WTC11 (cell line): ENCODE data around the gene PCDH9. TPM values are rescaled to one million over a fixed set of nuclear protein-coding genes. Genes with fewer than 3 reads are reported as not detected.

ENCODE experiments used
- ATAC-seq: fragments of 200-7000 bp; cut with Tn5 transposase; 2 replicates; pipeline ENCODE4 v1.10.0; 2021; ENCODE audit warnings: mild to moderate bottlenecking, moderate library complexity
- CTCF ChIA-PET: fragments of 300-600 bp; sonication (Branson Sonifier 250); formaldehyde crosslinking; loops from one replicate; lab custom pipeline; 2021; ENCODE audit warnings: antibody characterized with exemption; lab: Charles Lee
- POLR2A ChIA-PET: fragments of 350-600 bp; sonication (Branson Sonifier 250); formaldehyde crosslinking; loops from one replicate; lab custom pipeline; 2021; ENCODE audit warnings: antibody characterized with exemption; lab: Charles Lee
- DNase-seq: peaks from one replicate; pipeline ENCODE4 v3.0.0; 2021; ENCODE audit warnings: low spot score
- H3K27ac Mint-ChIP-seq: 2 replicates; pipeline ENCODE4 v1.8.0; 2021; ENCODE audit warnings: mixed read lengths
- H3K27me3 Mint-ChIP-seq: 2 replicates; pipeline ENCODE4 v1.8.0; 2021; ENCODE audit warnings: low read depth, mild to moderate bottlenecking, moderate library complexity, mixed read lengths
- H3K36me3 Mint-ChIP-seq: 2 replicates; pipeline ENCODE4 v1.8.0; 2021; ENCODE audit warnings: mixed read lengths
- H3K4me1 Mint-ChIP-seq: 2 replicates; pipeline ENCODE4 v1.8.0; 2022; ENCODE audit warnings: mixed read lengths
- H3K4me3 Mint-ChIP-seq: 2 replicates; pipeline ENCODE4 v1.8.0; 2021; ENCODE audit warnings: mild to moderate bottlenecking, moderate library complexity, mixed read lengths
- H3K9me3 Mint-ChIP-seq: 2 replicates; pipeline ENCODE4 v1.8.0; 2021; ENCODE audit warnings: mixed read lengths
- GABPB1 ChIP-seq: sonication (generic); formaldehyde crosslinking; IDR thresholded peaks from 2 replicates; pipeline ENCODE4 v1.8.1; 2023; ENCODE audit warnings: mild to moderate bottlenecking, missing genetic modification reagents
- HMGA2 ChIP-seq: fragments of 250-450 bp; sonication (Bioruptor Pico); IDR thresholded peaks from 2 replicates; pipeline ENCODE4 v1.4.0; 2021; ENCODE audit warnings: mild to moderate bottlenecking, moderate library complexity
- JAZF1 ChIP-seq: fragments of 250-450 bp; sonication (Bioruptor Pico); IDR thresholded peaks from 2 replicates; pipeline ENCODE4 v1.9.0; 2021; ENCODE audit warnings: moderate library complexity, mild to moderate bottlenecking, inconsistent platforms
- KAT7 ChIP-seq: sonication (generic); formaldehyde crosslinking; IDR thresholded peaks from 2 replicates; pipeline ENCODE4 v1.8.1; 2023; ENCODE audit warnings: missing genetic modification reagents, mild to moderate bottlenecking, borderline replicate concordance
- NR2C2 ChIP-seq: sonication (generic); formaldehyde crosslinking; IDR thresholded peaks from 2 replicates; pipeline ENCODE4 v1.8.0; 2022; ENCODE audit warnings: mild to moderate bottlenecking, missing genetic modification reagents
- PRRX2 ChIP-seq: fragments of 250-450 bp; sonication (Bioruptor Pico); IDR thresholded peaks from 2 replicates; pipeline ENCODE4 v1.8.0; 2021; ENCODE audit warnings: mild to moderate bottlenecking
- SMAD3 ChIP-seq: sonication (generic); formaldehyde crosslinking; IDR thresholded peaks from 2 replicates; pipeline ENCODE4 v1.8.0; 2022; ENCODE audit warnings: missing genetic modification reagents, mild to moderate bottlenecking, borderline replicate concordance
- SMAD4 ChIP-seq: sonication (generic); formaldehyde crosslinking; IDR thresholded peaks from 2 replicates; pipeline ENCODE4 v1.8.0; 2022; ENCODE audit warnings: mild to moderate bottlenecking, missing genetic modification reagents
- SOX15 ChIP-seq: fragments of 250-450 bp; sonication (Bioruptor Pico); IDR thresholded peaks from 2 replicates; pipeline ENCODE4 v1.9.0; 2021; ENCODE audit warnings: mild to moderate bottlenecking
- ZNF121 ChIP-seq: sonication (generic); formaldehyde crosslinking; IDR thresholded peaks from 2 replicates; pipeline ENCODE4 v1.8.0; 2023; ENCODE audit warnings: missing genetic modification reagents
- ZNF219 ChIP-seq: sonication (generic); formaldehyde crosslinking; IDR thresholded peaks from 2 replicates; pipeline ENCODE4 v1.8.0; 2023; ENCODE audit warnings: missing genetic modification reagents, mild to moderate bottlenecking, borderline replicate concordance
- ZNF396 ChIP-seq: fragments of 250-450 bp; sonication (Bioruptor Pico); IDR thresholded peaks from 2 replicates; pipeline ENCODE4 v1.8.0; 2021; ENCODE audit warnings: mild to moderate bottlenecking, moderate library complexity, borderline replicate concordance
- ZNF416 ChIP-seq: fragments of 250-450 bp; sonication (Bioruptor Pico); IDR thresholded peaks from 2 replicates; pipeline ENCODE4 v1.9.0; 2021; ENCODE audit warnings: mild to moderate bottlenecking, inconsistent platforms
- ZNF671 ChIP-seq: fragments of 250-450 bp; sonication (Bioruptor Pico); IDR thresholded peaks from 2 replicates; pipeline ENCODE4 v1.8.0; 2021; ENCODE audit warnings: mild to moderate bottlenecking
- total RNA-seq: library from RNA; stranded (reverse); gene quantifications from 3 replicates; pipeline ENCODE4 v1.2.3, GENCODE V29; 2021
- TF ChIP-seq, protein P1 (sequence below): sonication (generic); formaldehyde crosslinking; IDR thresholded peaks from 2 replicates; pipeline ENCODE4 v1.8.1; 2023; ENCODE audit warnings: mild to moderate bottlenecking, missing genetic modification reagents, moderate library complexity
- TF ChIP-seq, protein P2 (sequence below): sonication (generic); formaldehyde crosslinking; IDR thresholded peaks from 2 replicates; pipeline ENCODE4 v1.8.1; 2023; ENCODE audit warnings: mild to moderate bottlenecking, missing genetic modification reagents, borderline replicate concordance
- TF ChIP-seq, protein P3 (sequence below): sonication (generic); formaldehyde crosslinking; IDR thresholded peaks from 2 replicates; pipeline ENCODE4 v1.8.1; 2022; ENCODE audit warnings: low read depth, mild to moderate bottlenecking, moderate library complexity, missing genetic modification reagents, borderline replicate concordance
- TF ChIP-seq, protein P4 (sequence below): sonication (generic); formaldehyde crosslinking; IDR thresholded peaks from 2 replicates; pipeline ENCODE4 v1.8.1; 2023; ENCODE audit warnings: mild to moderate bottlenecking, missing genetic modification reagents, moderate library complexity
- TF ChIP-seq, protein P5 (sequence below): fragments of 250-450 bp; sonication (Bioruptor Pico); IDR thresholded peaks from 2 replicates; pipeline ENCODE4 v1.9.0; 2021; ENCODE audit warnings: mild to moderate bottlenecking, borderline replicate concordance
- TF ChIP-seq, protein P6 (sequence below): sonication (generic); formaldehyde crosslinking; IDR thresholded peaks from 2 replicates; pipeline ENCODE4 v1.8.1; 2023; ENCODE audit warnings: mild to moderate bottlenecking, moderate library complexity, missing genetic modification reagents
- TF ChIP-seq, protein P7 (sequence below): sonication (generic); formaldehyde crosslinking; conservative IDR thresholded peaks from 2 replicates; pipeline ENCODE4 v1.8.1; 2022; ENCODE audit warnings: mild to moderate bottlenecking, missing genetic modification reagents

The PCDH9 gene
- total RNA-seq, 1 experiment from 2014 or later: 0.48 TPM

DNA sequence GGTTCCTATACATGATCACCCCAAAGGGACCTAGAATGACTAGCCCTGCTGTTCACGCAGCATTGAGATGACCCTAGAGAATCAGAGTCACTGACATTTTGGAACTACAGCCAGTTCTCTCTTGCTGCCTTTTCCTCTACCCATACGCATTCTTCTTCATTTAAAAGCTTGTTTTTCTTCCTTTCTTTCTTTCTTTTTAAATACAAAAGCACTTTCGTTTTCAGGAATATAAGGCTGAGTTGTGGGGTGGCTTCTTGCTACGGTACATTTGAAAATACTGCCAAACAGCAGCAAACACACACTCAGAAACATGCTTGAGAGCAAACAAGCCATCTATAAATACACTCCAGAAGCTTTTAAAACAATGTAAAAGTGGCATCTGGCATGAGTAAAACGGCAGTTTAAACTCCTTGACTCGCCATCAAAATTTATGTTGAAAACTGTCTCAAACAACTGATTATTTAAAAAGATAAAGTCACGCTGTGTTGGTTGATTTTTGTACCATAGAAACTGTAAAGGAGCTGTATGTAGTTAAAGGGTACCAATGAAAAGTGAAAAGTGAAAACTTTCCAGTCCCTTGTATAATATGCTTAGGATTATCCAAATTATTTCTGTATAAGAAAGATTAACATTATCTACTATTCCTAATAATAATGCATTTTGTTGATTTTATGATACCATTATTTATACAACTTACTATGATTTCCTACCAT is 95.6 kb downstream of the PCDH9 start (continued):
- TF ChIP-seq KAT7 (CRISPR knock-in tag) (no peak), NR2C2 (CRISPR knock-in tag) (no peak)

DNA sequence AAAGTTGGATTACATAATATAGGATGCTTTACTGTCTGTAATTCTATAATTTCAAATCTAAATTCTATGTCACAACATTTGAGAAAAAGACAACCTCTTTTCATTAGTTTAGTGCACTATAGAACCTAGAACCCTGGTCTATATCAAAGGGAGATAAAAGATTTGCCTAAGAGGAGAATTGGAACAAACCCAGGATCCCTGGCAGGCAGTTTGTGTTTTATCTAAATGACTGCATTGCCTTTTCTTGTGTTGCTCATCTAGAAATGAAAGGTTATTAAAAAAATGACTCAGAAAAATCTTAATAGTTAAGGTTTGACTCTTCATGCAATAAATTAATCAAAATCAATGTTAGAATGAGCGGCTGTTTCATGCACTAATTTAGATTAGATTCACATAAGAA is 96.7 kb downstream of the PCDH9 start:
- Mint-ChIP-seq H3K4me1 (peaks cover 4% of the 10 kb centered on the region), H3K9me3 (no peaks in the 10 kb centered on the region), H3K27ac (no peak overlapping the region), H3K4me3 (no peak overlapping the region), H3K27me3 (no peaks in the 10 kb centered on the region), H3K36me3 (no peaks in the 10 kb centered on the region)
- DNase-seq (no peak), ATAC-seq (no peak)
- ChIA-PET CTCF (no interaction called here), POLR2A (no interaction called here)
- TF ChIP-seq SOX15 (no peak), ZNF219 (CRISPR knock-in tag) (no peak), SMAD3 (CRISPR knock-in tag) (no peak), SMAD4 (no peak), ZNF671 (no peak), HMGA2 (CRISPR knock-in tag) (no peak), ZNF416 (CRISPR knock-in tag) (no peak), ZNF121 (no peak), JAZF1 (no peak), PRRX2 (no peak), GABPB1 (CRISPR knock-in tag) (no peak), ZNF396 (CRISPR knock-in tag) (no peak)
- TF ChIP-seq, protein P1, sequence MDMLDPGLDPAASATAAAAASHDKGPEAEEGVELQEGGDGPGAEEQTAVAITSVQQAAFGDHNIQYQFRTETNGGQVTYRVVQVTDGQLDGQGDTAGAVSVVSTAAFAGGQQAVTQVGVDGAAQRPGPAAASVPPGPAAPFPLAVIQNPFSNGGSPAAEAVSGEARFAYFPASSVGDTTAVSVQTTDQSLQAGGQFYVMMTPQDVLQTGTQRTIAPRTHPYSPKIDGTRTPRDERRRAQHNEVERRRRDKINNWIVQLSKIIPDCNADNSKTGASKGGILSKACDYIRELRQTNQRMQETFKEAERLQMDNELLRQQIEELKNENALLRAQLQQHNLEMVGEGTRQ (CRISPR knock-in tag): no peak
- TF ChIP-seq, protein P2, sequence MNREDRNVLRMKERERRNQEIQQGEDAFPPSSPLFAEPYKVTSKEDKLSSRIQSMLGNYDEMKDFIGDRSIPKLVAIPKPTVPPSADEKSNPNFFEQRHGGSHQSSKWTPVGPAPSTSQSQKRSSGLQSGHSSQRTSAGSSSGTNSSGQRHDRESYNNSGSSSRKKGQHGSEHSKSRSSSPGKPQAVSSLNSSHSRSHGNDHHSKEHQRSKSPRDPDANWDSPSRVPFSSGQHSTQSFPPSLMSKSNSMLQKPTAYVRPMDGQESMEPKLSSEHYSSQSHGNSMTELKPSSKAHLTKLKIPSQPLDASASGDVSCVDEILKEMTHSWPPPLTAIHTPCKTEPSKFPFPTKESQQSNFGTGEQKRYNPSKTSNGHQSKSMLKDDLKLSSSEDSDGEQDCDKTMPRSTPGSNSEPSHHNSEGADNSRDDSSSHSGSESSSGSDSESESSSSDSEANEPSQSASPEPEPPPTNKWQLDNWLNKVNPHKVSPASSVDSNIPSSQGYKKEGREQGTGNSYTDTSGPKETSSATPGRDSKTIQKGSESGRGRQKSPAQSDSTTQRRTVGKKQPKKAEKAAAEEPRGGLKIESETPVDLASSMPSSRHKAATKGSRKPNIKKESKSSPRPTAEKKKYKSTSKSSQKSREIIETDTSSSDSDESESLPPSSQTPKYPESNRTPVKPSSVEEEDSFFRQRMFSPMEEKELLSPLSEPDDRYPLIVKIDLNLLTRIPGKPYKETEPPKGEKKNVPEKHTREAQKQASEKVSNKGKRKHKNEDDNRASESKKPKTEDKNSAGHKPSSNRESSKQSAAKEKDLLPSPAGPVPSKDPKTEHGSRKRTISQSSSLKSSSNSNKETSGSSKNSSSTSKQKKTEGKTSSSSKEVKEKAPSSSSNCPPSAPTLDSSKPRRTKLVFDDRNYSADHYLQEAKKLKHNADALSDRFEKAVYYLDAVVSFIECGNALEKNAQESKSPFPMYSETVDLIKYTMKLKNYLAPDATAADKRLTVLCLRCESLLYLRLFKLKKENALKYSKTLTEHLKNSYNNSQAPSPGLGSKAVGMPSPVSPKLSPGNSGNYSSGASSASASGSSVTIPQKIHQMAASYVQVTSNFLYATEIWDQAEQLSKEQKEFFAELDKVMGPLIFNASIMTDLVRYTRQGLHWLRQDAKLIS (CRISPR knock-in tag): no peak
- TF ChIP-seq, protein P3, sequence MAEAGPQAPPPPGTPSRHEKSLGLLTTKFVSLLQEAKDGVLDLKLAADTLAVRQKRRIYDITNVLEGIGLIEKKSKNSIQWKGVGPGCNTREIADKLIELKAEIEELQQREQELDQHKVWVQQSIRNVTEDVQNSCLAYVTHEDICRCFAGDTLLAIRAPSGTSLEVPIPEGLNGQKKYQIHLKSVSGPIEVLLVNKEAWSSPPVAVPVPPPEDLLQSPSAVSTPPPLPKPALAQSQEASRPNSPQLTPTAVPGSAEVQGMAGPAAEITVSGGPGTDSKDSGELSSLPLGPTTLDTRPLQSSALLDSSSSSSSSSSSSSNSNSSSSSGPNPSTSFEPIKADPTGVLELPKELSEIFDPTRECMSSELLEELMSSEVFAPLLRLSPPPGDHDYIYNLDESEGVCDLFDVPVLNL (CRISPR knock-in tag): no peak
- TF ChIP-seq, protein P4, sequence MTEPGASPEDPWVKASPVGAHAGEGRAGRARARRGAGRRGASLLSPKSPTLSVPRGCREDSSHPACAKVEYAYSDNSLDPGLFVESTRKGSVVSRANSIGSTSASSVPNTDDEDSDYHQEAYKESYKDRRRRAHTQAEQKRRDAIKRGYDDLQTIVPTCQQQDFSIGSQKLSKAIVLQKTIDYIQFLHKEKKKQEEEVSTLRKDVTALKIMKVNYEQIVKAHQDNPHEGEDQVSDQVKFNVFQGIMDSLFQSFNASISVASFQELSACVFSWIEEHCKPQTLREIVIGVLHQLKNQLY: no peak
- TF ChIP-seq, protein P5, sequence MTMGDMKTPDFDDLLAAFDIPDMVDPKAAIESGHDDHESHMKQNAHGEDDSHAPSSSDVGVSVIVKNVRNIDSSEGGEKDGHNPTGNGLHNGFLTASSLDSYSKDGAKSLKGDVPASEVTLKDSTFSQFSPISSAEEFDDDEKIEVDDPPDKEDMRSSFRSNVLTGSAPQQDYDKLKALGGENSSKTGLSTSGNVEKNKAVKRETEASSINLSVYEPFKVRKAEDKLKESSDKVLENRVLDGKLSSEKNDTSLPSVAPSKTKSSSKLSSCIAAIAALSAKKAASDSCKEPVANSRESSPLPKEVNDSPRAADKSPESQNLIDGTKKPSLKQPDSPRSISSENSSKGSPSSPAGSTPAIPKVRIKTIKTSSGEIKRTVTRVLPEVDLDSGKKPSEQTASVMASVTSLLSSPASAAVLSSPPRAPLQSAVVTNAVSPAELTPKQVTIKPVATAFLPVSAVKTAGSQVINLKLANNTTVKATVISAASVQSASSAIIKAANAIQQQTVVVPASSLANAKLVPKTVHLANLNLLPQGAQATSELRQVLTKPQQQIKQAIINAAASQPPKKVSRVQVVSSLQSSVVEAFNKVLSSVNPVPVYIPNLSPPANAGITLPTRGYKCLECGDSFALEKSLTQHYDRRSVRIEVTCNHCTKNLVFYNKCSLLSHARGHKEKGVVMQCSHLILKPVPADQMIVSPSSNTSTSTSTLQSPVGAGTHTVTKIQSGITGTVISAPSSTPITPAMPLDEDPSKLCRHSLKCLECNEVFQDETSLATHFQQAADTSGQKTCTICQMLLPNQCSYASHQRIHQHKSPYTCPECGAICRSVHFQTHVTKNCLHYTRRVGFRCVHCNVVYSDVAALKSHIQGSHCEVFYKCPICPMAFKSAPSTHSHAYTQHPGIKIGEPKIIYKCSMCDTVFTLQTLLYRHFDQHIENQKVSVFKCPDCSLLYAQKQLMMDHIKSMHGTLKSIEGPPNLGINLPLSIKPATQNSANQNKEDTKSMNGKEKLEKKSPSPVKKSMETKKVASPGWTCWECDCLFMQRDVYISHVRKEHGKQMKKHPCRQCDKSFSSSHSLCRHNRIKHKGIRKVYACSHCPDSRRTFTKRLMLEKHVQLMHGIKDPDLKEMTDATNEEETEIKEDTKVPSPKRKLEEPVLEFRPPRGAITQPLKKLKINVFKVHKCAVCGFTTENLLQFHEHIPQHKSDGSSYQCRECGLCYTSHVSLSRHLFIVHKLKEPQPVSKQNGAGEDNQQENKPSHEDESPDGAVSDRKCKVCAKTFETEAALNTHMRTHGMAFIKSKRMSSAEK: no peak
- TF ChIP-seq, protein P6, sequence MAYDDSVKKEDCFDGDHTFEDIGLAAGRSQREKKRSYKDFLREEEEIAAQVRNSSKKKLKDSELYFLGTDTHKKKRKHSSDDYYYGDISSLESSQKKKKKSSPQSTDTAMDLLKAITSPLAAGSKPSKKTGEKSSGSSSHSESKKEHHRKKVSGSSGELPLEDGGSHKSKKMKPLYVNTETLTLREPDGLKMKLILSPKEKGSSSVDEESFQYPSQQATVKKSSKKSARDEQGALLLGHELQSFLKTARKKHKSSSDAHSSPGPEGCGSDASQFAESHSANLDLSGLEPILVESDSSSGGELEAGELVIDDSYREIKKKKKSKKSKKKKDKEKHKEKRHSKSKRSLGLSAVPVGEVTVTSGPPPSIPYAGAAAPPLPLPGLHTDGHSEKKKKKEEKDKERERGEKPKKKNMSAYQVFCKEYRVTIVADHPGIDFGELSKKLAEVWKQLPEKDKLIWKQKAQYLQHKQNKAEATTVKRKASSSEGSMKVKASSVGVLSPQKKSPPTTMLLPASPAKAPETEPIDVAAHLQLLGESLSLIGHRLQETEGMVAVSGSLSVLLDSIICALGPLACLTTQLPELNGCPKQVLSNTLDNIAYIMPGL (CRISPR knock-in tag): no peak
- TF ChIP-seq, protein P7, sequence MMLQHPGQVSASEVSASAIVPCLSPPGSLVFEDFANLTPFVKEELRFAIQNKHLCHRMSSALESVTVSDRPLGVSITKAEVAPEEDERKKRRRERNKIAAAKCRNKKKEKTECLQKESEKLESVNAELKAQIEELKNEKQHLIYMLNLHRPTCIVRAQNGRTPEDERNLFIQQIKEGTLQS (CRISPR knock-in tag): no peak
